Measurements from ENCODE around the gene IPO9.

GRCh38 chr1:201807958-201808632, 20.9 kb upstream of the IPO9 start:
- no peak for TF ChIP-seq CTCF (optimal IDR thresholded peaks at IDR 0.05 in 1 of 3, IDR thresholded peaks at IDR 0.05 in 1 of 3, conservative IDR thresholded peaks at IDR 0.05 in 1 of 3; ENCODE audit: extremely low read depth in 1 of 3, insufficient read depth in 2 of 3, low read length in 3 of 3)
- TF ChIP-seq EZH2 (IDR thresholded peaks at IDR 0.05; ENCODE audit: low read length) = no peak
